Ascending aorta (tissue), 2 donors: ENCODE data around the gene JAKMIP1. TPM values are rescaled to one million over a fixed set of nuclear protein-coding genes. Genes with fewer than 3 reads are reported as not detected.

Source experiments
- DNase-seq, 2 donors: peaks; one replicate each; pipeline ENCODE4 v3.0.0-alpha.2; 2019; ENCODE audit warnings: low spot score in 2 of 2
- H3K27ac ChIP-seq, 2 donors: fragments of 200-600 bp; sonication (generic); one replicate each; pipeline ENCODE4 v1.5.1; 2016 to 2017; ENCODE audit warnings: mild to moderate bottlenecking in 1 of 2
- H3K27me3 ChIP-seq: fragments of 200-600 bp; sonication (generic); one replicate; pipeline ENCODE4 v1.5.1; 2017
- H3K36me3 ChIP-seq, 2 donors: fragments of 200-600 bp; sonication (generic); one replicate each; pipeline ENCODE4 v1.5.1; 2016
- H3K4me1 ChIP-seq, 2 donors: fragments of 200-600 bp; sonication (generic); one replicate each; pipeline ENCODE4 v1.5.1; 2016 to 2017; ENCODE audit warnings: mild to moderate bottlenecking in 1 of 2
- H3K4me3 ChIP-seq, 2 donors: fragments of 200-600 bp; sonication (generic); one replicate each; pipeline ENCODE4 v1.5.1; 2016 to 2017; ENCODE audit warnings: mild to moderate bottlenecking in 1 of 2
- H3K9me3 ChIP-seq, 2 donors: fragments of 200-600 bp; sonication (generic); one replicate each; pipeline ENCODE4 v1.5.1; 2016
- intact Hi-C: fragments of 100-400 bp; cut with DNase I; formaldehyde crosslinking; loops from one replicate; pipeline ENCODE4 v1.15.1; 2023
- total RNA-seq: library from RNA; depleted of rRNA; stranded (reverse); fragments of >200 nt; gene quantifications from one replicate; pipeline ENCODE4 v1.1.0, GENCODE V29; 2016
- TF ChIP-seq, protein P1 (sequence below), 3 experiments: fragments of 200-600 bp in 2 of 3; fragments of 450-650 bp in 1 of 3; sonication (generic) in 2 of 3; IDR thresholded peaks; one replicate each; pipeline ENCODE4 v1.5.1; 2016 to 2019; ENCODE audit warnings: antibody characterized with exemption in 3 of 3, mild to moderate bottlenecking in 1 of 3, moderate library complexity in 1 of 3

Gene JAKMIP1
- total RNA-seq, 1 donor from 2014 or later = not detected

DNA sequence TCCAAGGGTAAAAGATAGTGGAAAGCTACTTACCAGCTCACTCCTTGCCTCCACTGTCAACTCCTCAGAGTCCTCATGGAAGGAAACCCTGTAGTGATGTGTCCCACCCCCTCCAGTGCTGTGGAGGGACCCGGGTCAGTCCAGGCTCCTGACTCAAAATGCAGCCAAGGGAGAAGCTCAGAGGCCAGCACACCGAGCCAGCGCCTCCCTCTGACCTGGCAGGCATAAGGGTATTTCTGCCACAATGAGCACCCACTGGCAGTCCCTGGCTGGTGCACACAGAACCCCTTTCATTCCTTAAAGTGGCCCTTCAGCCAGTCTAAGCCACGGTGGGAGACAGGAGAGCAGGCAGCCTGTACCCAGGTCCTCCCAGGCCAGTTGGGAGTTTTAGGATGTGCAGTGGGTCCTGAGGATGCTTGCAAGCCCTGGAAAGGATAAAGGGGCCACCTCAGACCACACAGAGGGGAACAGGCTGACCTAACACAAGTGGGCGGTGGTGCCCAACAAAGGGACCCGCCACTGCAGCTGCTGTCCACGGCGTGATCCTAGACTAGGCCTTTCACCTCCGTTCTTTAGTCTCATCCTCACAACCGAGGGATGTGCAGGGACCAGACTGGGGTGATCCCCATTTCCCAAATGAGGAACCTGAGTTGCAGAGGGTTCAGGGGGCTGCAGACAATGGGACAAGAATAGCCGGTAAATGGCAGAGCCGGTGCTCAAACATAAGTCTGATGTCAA lies 5.7 kb downstream of the JAKMIP1 start:
- TF ChIP-seq, protein P1, sequence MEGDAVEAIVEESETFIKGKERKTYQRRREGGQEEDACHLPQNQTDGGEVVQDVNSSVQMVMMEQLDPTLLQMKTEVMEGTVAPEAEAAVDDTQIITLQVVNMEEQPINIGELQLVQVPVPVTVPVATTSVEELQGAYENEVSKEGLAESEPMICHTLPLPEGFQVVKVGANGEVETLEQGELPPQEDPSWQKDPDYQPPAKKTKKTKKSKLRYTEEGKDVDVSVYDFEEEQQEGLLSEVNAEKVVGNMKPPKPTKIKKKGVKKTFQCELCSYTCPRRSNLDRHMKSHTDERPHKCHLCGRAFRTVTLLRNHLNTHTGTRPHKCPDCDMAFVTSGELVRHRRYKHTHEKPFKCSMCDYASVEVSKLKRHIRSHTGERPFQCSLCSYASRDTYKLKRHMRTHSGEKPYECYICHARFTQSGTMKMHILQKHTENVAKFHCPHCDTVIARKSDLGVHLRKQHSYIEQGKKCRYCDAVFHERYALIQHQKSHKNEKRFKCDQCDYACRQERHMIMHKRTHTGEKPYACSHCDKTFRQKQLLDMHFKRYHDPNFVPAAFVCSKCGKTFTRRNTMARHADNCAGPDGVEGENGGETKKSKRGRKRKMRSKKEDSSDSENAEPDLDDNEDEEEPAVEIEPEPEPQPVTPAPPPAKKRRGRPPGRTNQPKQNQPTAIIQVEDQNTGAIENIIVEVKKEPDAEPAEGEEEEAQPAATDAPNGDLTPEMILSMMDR (IDR thresholded peaks at IDR 0.05) = no peak
- H3K9me3 ChIP-seq = no peaks in the 10 kb centered on the region

DNA sequence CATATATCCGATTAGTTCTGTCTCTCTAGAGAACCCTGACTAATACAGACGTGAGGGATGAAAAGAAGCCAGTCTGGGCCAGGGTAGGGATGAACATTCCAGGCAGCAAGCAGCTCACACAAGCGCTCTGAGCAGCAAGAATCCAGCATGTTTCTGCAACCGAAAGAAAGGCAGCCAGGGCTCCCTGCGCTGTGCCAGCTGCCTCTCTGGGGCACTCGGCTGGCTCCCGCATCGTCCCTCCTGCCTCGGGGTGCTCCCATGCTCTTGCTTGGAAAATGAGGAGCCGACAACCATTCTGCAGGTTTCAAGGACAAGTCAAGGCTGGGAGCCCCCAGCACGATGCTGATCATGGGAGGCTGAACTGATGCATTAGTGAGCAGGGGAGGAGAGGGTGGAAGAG lies 7.0 kb downstream of the JAKMIP1 start:
- no peaks in the 10 kb centered on the region for H3K4me1 ChIP-seq
- H3K9me3 ChIP-seq = no peaks in the 10 kb centered on the region
- intact Hi-C loops = no loop called here
- TF ChIP-seq, protein P1 (IDR thresholded peaks at IDR 0.05) = no peak
- no peaks in the 10 kb centered on the region for H3K27me3 ChIP-seq
- H3K36me3 ChIP-seq = no peaks in the 10 kb centered on the region
- H3K27ac ChIP-seq = no peak overlapping the region
- no peak overlapping the region for H3K4me3 ChIP-seq
- peak in 1 of 2 donors; percentile 37 for DNase-seq

More for the DNA sequence above, 5.7 kb downstream of the JAKMIP1 start:
- no peaks in the 10 kb centered on the region for H3K4me1 ChIP-seq
- H3K4me3 ChIP-seq = no peak overlapping the region
- DNase-seq = peak in 1 of 2 donors; percentile 50
- no peaks in the 10 kb centered on the region for H3K27me3 ChIP-seq
- H3K36me3 ChIP-seq = no peaks in the 10 kb centered on the region
- intact Hi-C loops = no loop called here
- H3K27ac ChIP-seq = no peak overlapping the region

DNA sequence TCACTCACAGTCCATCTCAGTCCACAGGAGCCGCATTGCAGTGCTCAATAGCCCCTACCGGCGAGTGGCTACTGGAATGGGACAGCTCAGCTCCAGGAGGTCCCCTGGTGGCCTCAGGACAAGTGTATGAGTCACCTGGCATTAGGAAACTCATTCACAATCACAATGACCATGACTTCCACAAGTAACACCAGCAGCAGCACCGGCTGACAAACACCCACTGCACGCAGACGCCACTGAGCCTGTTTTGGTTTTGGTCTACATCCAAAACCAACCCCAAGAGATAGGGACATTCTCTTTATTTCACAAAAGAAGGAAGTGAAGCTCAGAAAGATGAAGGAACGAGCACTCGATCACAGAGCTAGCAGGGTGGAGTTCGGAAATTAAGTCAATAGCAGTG lies 8.1 kb downstream of the JAKMIP1 start:
- intact Hi-C loops = no loop called here
- TF ChIP-seq, protein P1 (IDR thresholded peaks at IDR 0.05) = no peak
- no peak overlapping the region for H3K27ac ChIP-seq
- no peaks in the 10 kb centered on the region for H3K27me3 ChIP-seq
- no peak overlapping the region for H3K4me3 ChIP-seq
- no peaks in the 10 kb centered on the region for H3K36me3 ChIP-seq
- peak in 1 of 2 donors; percentile 28 for DNase-seq
- H3K9me3 ChIP-seq = peaks cover 0 to 3% of the 10 kb centered on the region in 2 donors
- no peaks in the 10 kb centered on the region for H3K4me1 ChIP-seq

DNA sequence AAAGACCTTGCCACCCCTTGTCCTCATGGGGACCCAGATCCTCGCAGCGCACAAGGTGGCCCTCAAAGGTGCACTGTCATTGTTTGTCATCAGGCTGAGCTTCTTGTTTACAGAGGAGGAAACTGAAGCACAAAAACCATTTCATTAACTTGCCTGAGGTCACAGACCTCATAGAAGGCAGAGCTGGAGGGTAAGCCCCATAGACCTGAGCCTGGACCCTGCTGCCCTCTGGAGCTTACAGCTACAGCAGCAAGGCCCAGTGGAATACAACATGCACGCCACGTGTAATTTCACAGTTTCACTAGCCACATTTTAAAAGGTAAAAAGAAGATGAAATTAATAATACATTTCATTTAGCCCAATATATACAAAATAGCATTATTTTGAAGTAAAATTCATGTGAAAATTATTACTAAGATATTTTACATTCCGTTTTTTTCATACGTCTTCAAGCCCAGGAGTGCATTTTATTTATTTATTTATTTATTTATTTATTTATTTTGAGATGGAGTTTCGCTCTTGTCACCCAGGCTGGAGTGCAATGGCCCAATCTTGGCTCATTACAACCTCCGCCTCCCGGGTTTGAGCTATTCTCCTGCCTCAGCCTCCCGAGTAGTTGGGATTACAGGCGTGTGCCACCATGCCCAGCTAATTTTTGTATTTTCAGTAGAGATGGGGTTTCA lies 8.8 kb downstream of the JAKMIP1 start:
- DNase-seq = peak in 1 of 2 donors; percentile 12
- H3K27me3 ChIP-seq = no peaks in the 10 kb centered on the region
- TF ChIP-seq, protein P1 (IDR thresholded peaks at IDR 0.05) = no peak

DNA sequence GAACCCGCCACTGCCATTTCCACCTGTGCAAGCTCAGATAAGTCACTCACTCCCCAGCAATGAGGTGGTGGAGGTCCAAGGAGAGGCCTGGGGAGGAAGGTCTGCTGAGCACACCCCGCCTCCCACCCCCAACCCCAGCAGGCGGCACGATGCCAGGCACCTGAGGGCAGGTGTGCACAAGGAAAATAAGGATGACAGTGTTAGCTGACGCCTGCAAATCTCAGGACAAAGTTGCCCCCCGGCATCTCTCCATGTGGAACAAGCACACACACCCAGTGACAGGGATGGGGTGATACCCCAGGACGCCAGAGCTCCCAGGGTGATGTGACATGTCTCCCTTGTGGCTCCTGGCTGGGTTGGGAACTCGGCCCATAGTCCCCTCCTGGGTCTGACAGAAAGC lies 9.9 kb downstream of the JAKMIP1 start:
- H3K4me3 ChIP-seq = no peak overlapping the region
- peaks cover 0 to 3% of the 10 kb centered on the region in 2 donors for H3K9me3 ChIP-seq
- no peaks in the 10 kb centered on the region for H3K27me3 ChIP-seq
- intact Hi-C loops = no loop called here
- no peak overlapping the region for H3K27ac ChIP-seq
- no peaks in the 10 kb centered on the region for H3K4me1 ChIP-seq
- DNase-seq = peak in 1 of 2 donors; percentile 49
- no peaks in the 10 kb centered on the region for H3K36me3 ChIP-seq
- TF ChIP-seq, protein P1 (IDR thresholded peaks at IDR 0.05) = no peak

More for the DNA sequence above, 8.8 kb downstream of the JAKMIP1 start:
- no peaks in the 10 kb centered on the region for H3K36me3 ChIP-seq
- H3K27ac ChIP-seq = no peak overlapping the region
- no peak overlapping the region for H3K4me3 ChIP-seq
- intact Hi-C loops = no loop called here
- no peaks in the 10 kb centered on the region for H3K4me1 ChIP-seq
- peaks cover 0 to 3% of the 10 kb centered on the region in 2 donors for H3K9me3 ChIP-seq
